Measurements from ENCODE around the gene MAST1.
"Not testable (repeated sequence)": the region's sequence is repeated elsewhere in the genome, so short reads cannot be mapped to it uniquely, and the experiment has no call there.

Gene MAST1

DNA sequence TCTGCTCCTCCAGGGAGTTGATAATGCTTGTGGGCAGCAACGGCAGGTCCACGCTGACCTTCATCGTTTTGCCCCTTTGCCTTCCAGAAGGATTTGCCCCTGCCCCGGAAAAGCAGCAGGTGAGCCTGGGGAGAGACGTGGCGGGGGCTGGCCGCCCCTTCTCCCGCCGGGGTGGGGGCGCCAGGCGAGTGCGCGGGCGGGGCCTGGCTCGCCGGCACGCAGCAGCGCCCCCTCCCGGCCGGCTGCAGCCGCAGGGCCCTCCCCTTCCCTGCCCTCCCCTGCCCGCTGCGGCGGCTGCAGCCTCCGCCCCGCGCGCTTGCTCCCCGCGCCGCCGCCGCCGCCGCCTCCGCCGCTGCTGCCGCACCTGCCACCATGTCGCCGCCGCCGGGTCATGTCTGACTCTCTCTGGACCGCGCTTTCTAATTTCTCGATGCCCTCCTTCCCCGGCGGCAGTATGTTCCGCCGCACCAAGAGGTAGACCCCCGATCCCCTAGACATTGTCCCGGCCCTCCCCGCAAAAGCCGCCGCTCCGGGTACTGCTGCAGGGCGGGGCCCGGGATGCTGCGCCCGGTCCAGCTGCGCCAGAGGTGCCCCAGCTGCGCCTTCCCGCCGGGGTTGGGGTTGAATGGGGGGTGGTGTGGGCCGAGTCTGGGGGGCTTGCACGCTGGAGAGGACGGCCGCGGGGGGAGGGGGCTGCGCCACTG, at the start of gene MAST1:
Gene MAST1 (plus strand): TSS at position 334 of the 704 bp plus-strand sequence. CDS start 58 bp downstream, at position 392.
- DNase-seq (ENCODE audit: low read depth) = no peak

DNA sequence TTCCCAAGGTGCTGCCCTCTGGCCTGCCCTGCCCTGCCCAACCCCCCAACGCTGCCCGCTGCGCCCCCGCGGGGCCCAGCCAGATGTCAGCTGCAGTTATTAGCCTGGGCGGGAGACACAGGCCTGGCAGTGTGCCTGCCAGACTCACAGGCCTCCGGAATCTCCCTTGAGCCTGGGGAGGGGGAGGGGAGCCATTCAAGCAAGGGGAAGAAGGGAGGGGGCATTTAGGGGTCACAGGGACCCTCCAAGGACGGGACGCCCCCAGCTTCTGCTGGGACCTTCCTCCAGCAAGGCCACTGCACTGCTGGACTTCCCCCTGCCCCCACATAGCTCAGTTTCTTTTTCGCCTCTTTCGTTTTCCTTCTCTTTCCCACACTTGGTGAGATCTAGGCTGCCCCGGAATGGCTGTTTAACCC, 49.6 kb upstream of the MAST1 start:
- DNase-seq (ENCODE audit: low read depth) = no peak

DNA sequence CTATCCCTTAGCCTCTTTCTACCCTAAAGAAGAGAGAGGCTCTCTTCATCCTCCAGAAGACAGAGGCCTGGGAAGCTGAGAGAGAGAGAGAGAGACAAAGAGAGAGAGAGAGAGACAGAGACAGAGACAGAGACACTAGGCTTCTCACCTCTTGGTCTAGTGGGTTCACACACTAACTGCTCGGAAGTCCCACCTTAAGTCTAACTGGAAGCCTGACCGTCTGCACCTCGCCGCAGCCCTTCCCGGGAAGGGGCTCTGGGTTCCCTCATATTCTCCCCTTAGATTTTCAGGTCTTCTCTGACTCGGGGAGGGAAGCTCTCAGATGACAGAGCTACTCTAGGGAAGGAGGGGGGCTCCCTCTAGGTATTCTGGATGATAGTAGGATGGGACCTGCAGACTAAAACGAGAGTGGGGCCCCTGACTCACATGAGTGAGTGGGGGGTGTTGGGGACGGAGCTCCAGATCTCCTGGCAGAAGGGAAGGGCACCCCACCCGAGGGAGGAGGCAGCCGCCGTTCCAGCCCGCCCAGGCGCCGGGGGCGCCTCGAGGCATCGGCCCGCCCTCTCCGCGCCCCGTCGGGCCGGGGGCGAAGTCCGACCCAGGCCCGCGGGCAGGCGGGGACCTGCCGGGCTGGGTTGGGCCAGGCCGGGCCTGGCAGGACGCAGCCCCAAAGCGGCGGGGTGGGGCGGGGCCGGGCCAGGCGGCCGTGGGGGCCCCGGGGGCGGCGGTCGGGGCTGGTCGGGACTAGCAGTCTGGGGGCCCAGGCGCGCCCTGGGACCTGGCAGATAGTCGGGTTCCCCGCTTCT, 49.0 kb upstream of the MAST1 start:
- no peak for DNase-seq (ENCODE audit: low read depth)

DNA sequence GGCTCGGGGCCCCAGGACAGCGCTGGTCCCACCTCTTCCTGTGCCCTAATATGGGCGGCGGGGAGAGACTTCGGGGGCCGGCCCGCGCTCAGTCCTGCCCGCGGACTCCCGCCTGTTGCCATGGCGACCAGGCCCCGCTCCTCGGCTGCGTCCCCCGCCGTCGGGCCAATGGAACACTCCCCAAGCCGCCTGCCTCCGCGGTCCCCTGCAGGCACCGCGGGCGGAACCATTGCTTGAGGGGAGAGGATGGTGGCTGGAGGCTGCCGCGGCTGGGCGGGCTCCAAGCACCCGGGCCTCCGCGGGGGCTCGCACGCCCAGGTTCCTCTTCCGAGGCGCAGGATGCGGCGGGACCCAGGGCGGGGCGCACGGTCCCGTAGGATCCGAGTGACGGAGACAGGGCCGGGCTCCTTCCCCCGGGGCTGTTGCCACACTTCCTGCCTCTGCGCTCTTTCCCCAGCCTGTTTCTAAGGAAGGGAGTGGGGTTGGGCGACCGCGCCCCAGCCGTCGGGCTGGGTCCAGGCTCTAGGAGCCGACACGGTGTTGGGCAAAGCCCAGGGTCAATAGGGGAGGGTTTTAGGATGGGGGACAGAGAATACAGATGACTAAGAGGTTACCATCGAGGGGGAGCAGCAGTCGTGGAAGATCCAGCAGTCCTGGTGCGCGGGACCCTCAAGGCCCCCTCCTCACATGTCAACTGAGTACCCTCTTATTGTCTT, 48.3 kb upstream of the MAST1 start:
- peak; percentile 83 for DNase-seq (ENCODE audit: low read depth)

DNA sequence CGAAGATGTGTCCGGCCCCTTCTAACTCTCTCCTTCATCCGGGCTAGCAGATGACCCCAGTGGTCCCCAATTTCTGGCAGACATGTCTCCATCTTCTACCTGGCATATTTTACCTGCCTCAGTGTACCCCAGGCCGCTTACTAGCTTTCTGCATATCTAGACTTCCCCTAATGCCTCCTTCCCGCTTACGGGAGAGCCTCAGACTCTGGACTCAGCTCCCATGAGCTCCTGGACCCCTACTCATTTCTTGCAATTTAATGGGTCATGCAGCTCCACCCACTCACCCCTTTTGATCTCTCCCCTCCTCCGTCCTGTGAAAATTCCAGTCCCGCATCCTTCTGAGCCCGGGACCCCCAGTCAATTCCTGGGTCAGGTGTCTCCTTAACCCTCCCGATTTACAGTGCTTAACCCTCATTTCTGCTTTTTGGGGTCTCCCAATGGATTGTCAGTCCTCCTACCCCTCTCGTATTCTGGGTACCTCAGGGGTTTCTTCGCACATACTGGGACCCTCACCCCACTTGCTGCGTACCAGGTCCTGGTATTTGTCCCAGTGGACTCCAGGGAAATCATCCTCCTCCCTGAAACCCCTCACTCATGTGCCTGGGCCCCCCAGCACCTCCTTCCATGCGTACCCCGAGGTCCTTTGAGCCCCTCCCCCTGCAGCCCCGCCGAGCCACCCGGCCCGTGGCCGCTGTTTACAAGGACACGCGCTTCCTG, 47.5 kb upstream of the MAST1 start:
- DNase-seq (ENCODE audit: low read depth) = no peak

DNA sequence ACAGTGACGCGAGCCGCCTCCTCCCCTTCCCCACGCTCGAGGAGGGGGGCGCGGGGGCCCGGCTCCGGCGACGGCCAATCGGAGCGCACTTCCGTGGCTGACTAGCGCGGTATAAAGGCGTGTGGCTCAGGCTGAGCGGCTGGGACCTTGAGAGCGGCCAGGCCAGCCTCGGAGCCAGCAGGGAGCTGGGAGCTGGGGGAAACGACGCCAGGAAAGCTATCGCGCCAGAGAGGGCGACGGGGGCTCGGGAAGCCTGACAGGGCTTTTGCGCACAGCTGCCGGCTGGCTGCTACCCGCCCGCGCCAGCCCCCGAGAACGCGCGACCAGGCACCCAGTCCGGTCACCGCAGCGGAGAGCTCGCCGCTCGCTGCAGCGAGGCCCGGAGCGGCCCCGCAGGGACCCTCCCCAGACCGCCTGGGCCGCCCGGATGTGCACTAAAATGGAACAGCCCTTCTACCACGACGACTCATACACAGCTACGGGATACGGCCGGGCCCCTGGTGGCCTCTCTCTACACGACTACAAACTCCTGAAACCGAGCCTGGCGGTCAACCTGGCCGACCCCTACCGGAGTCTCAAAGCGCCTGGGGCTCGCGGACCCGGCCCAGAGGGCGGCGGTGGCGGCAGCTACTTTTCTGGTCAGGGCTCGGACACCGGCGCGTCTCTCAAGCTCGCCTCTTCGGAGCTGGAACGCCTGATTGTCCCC, 46.8 kb upstream of the MAST1 start, which contains the start of gene JUNB:
Gene JUNB (plus strand): TSS at position 142 of the 706 bp plus-strand sequence. CDS start 286 bp downstream, at position 428.
- peak; percentile 93 for DNase-seq (ENCODE audit: low read depth)

DNA sequence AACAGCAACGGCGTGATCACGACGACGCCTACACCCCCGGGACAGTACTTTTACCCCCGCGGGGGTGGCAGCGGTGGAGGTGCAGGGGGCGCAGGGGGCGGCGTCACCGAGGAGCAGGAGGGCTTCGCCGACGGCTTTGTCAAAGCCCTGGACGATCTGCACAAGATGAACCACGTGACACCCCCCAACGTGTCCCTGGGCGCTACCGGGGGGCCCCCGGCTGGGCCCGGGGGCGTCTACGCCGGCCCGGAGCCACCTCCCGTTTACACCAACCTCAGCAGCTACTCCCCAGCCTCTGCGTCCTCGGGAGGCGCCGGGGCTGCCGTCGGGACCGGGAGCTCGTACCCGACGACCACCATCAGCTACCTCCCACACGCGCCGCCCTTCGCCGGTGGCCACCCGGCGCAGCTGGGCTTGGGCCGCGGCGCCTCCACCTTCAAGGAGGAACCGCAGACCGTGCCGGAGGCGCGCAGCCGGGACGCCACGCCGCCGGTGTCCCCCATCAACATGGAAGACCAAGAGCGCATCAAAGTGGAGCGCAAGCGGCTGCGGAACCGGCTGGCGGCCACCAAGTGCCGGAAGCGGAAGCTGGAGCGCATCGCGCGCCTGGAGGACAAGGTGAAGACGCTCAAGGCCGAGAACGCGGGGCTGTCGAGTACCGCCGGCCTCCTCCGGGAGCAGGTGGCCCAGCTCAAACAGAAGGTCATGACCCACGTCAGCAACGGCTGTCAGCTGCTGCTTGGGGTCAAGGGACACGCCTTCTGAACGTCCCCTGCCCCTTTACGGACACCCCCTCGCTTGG, 46.1 kb upstream of the MAST1 start:
- no peak for DNase-seq (ENCODE audit: low read depth)

DNA sequence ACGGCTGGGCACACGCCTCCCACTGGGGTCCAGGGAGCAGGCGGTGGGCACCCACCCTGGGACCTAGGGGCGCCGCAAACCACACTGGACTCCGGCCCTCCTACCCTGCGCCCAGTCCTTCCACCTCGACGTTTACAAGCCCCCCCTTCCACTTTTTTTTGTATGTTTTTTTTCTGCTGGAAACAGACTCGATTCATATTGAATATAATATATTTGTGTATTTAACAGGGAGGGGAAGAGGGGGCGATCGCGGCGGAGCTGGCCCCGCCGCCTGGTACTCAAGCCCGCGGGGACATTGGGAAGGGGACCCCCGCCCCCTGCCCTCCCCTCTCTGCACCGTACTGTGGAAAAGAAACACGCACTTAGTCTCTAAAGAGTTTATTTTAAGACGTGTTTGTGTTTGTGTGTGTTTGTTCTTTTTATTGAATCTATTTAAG, 45.4 kb upstream of the MAST1 start:
- DNase-seq (ENCODE audit: low read depth) = no peak

DNA sequence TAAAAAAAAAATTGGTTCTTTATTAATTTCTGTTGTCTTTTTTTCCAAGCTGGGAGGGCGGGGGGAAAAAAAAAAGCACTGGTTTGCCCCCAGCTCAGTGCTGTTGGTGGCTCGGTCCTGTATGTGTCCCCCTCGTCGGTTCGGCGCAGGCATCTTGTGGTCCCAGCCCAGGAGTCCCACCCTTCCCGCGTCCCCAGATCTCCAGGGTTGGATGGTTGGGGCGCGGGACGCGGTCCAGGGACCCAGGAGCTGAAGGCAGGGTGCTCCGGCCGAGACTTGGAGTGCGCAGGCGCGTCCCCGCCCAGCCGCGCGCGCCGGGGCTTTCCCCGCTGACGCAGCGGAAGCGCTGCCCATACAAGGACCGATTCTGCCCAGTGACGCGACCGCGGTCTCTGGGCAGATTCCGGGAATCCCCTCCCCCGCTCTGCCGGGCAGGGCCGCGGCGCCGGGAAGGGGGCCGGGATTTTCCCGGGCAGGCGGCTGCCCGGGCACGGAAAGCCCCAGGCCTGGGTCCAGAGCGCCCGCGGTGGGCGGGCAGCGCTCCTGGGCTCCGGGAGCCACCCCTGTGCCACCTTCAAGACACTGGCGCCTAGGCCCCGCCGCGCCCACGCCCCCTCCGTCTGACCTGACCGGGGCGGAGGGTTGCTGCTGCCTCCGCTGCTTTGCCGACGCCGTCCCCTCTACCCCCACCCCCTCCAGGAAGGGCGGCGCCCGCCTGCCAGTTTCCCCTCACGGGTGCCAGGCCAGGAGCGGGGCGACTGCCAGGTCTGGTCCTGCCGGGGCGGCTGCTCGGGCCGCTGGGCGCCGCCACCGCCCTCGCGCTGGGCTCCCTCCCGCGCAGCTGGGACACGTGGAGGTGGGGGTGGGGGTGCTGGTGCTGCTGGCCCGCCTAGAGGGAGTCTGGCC, 44.8 kb upstream of the MAST1 start:
- peak; percentile 82 for DNase-seq (ENCODE audit: low read depth)

DNA sequence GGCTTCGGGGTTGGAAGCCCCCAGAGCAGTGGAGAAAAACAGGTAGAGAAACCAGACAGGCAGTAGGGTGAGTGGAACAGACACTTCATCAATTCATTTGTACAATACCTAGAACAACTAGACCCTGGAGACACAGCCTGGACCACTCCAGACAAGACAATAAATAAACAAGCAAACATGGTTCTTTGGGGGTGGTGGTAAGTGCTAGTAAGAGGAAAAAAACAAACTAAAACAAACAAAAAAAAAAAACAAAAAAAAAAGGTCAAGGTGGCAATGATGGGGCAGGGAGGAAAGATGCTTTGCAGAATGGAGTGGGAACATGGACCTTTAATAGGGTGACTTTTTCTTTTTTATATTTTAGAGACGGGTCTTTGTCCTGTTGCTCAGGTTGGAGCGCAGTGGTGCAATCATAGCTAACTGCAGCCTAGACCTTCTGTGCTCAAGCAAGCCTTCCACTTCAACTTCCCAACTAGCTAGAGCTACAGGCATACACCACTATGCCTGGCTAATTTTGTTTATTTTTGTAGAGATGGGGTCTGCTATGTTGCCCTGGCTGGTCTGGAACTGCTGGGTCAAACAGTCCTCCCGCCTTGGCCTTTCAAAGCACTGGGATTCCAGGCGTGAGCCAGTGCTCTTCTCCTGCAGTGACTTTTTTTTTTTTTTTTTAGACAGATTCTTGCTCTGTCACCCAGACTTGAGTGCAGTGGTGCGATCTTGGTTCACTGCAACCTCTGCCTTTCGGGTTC, 43.9 kb upstream of the MAST1 start:
- no peak for DNase-seq (ENCODE audit: low read depth)

DNA sequence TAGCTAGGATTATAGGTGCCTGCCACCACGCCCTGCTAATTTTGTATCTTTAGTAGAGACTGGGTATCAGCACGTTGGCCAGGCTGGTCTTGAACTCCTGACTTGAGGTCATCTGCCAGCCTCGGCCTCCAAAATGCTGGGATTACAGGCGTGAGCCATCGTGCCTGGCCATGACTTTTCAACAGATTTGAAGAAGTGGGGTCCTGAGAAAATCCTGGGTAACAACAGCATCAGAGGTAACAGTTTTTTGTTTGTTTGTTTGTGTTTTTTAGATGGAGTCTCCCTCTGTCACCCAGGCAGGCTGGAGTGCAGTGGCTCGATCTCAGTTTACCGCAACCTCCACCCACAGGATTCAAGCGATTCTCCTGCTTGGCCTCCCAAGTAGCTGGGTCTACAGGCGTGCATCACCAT, 43.3 kb upstream of the MAST1 start:
- no peak for DNase-seq (ENCODE audit: low read depth)

DNA sequence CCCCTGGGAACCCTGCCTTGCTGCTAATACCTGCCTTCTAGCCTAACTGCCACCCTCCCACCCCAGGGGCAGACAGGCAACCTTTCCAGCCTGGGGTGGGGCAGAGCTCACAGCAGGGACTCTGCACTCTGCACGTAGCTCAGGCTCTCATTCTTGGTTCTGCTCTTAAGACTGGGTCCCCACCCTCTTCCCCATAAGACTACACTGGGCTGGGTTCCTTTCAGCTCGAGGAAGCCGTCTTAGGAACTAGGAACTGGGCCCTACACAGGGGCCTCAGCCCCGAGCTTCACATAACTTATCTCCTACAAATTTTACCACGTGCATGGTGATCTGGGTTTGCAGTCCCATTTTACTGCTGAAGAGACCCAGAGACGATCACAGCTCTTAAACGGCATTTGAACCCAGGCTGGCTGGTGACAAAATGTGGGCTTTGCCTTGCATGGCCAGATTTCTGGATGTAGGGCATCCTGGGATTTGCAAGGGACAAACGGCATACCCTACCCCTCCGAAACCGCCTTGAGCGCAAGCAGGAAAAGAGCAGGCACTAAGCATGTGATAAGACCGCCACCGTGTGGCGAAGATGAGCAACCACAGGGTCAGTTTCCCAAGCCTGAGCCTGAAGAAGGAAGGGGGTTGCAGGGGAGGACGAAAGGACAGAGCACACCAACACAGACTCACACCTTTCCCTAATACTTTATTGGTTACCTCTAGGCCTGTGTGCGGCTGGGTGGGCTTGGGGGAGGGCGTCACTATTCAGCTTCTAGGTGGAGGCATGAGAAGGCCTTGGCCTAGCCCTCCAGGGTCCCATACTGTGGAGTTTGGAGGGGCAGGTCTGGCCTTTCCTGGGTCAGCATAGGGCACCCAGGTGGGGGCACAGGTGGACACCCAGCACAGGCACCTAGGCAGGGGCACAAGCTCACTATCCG, 41.9 kb upstream of the MAST1 start:
- DNase-seq (ENCODE audit: low read depth) = peak; percentile 63

DNA sequence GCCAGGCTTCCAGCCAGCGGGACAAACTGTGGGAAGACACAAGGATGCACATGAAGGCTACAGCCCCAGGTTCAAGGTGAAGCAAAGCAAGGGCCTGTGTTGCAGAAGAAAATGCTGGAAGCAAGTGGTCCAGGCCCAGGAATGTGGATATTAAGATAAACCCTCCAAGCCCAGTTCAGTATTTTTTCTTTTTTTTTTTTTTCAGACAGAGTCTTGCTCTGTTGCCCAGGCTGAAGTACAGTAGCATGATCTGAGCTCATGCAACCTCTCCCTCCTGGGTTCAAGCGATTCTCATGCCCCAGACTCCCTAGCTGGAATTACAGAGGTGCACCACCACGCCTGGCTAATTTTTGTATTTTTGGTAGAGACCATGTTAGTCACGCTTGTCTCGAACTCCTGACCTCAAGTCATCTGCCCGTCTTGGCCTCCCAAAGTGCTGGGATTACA, 41.2 kb upstream of the MAST1 start:
- DNase-seq (ENCODE audit: low read depth) = no peak

DNA sequence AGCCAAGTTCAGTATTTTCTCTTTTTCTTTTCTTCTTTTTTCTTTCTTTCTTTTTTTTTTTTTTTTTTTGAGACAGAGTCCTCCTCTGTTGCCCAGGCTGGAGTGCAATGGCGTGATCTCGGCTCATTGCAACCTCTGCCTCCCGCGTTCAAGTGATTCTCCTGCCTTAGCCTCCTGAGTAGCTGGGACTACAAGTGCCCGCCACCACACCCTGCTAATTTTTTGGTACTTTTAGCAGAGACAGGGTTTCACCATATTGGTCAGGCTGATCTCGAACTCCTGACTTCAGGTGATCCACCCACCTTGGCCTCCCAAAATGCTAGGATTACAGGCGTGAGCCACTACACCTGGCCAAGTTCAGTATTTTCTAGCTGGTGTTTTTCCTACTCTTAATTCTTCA, 40.7 kb upstream of the MAST1 start:
- DNase-seq (ENCODE audit: low read depth) = not testable (repeated sequence)

DNA sequence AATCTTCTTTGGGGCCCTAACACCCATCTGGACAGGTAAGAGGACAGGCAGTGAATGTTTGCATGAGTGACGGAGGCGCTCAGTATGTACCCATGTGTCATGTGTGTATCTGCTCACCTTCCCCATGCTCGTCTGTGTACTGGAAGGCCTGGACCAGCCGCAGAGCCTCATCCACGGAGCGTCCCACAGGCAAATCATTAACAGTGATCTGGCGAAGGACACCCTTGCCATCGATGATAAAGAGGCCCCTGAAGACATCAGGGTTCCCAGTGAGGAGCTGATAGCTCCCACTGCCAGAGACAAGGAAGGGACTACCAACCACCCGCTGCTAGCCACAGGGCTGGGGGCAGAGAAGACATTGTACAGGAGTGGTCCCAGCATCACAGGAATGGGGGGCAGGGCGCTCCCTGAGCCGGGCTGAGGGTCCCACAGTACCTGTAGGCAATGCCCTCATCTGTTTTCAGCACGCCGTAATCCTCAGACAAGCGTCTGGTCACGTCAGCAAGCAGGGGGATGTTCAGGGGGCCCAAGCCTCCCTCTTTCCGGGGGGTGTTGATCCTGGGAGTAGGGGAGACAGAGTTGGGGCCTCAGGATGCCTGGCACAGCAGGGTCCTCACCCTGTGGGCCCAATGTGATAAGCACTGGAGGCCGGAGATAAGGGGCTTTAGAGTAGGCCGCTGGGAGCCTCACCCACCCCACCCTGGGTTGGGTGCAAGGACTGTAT, 38.4 kb upstream of the MAST1 start:
- no peak for DNase-seq (ENCODE audit: low read depth)

DNA sequence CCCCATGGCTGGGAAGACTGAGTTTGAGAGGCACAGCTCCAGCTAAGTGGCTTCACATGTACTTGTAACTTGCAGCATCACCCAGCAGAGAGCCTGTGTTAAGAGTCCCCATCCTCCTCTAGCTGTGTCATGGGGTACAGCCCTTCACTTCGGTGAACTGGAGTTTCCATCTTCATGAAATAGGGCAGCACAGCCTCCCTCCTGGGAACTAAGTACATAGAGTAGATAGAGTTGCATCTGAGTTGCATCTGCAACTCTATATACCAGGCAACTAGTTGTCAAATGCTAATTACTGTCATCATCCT, 37.9 kb upstream of the MAST1 start:
- DNase-seq (ENCODE audit: low read depth) = no peak

DNA sequence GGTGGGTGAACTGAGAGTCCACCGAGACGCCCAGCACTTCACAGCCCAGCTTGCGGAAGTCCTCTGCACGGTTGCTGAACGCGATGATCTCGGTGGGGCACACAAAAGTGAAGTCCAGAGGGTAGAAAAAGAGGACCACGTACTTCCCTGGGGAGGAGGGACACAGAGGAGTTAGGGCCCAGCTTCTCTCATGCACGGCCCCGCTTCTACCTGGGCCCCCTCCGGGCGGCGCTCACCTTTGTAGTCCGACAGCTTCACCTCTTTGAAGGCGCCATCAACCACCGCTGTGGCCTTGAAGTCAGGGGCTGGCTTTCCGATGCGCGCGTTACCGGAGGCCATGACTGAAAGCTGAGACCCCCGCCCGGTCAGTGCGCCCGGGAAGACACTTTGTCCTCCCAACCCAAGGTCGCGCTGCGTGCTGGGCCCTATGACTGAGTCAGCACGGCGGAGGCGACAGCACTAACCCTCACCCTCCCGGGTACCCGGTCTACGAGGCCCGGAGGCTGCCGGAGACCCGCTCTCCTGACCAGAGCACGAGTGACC, 37.3 kb upstream of the MAST1 start:
- DNase-seq (ENCODE audit: low read depth) = no peak

Measured in stimulated activated CD8-positive, alpha-beta memory T cell treated with anti-CD3 and anti-CD28 coated beads, Interleukin-15, amount 100 ng/mL, for 1 hour (primary cell).